ENCODE results near the gene FFAR3.
A peak's percentile ranks its signal among the peaks of the same experiment; 100 is the strongest.

FFAR3 gene

DNA sequence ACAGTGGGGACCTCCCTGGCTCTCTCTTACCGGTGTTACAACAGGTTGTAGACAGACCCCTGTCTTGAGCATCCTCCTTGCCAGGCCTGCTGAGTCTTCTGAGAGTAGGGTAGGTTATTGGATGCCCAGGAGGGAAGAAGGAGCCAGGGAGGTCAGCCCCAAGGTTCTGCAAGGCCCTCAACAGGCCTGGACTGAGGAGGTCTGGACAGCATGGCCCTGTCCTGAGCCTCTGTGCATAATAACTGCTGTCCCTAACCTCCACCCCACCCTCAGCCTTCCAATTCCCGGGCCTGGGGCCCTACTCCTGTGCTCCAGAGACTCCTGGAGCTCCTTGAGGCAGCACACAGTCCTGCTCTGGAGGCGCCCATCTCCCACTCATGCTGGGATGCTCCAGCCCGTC is 28.9 kb upstream of the FFAR3 start:
- no peak for DNase-seq

DNA sequence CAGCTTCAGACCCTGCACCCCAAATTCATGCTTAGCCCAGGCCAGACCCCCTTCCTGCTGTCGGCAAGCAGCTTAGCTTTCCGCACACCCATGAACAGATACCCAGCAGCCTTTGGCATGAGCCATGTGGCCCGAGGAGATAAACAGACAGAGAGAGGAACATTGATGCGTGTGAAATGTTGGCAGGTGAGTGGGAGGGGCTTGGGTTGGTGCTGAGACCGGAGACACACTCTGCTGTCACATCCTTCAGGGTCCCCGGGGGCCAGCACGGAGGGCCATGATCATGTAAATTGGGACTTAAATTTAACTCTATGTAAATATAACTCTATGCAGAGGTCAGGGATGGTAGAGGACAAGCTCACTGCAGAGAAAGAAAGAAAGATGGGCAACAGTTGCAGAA is 27.8 kb upstream of the FFAR3 start:
- DNase-seq = no peak

DNA sequence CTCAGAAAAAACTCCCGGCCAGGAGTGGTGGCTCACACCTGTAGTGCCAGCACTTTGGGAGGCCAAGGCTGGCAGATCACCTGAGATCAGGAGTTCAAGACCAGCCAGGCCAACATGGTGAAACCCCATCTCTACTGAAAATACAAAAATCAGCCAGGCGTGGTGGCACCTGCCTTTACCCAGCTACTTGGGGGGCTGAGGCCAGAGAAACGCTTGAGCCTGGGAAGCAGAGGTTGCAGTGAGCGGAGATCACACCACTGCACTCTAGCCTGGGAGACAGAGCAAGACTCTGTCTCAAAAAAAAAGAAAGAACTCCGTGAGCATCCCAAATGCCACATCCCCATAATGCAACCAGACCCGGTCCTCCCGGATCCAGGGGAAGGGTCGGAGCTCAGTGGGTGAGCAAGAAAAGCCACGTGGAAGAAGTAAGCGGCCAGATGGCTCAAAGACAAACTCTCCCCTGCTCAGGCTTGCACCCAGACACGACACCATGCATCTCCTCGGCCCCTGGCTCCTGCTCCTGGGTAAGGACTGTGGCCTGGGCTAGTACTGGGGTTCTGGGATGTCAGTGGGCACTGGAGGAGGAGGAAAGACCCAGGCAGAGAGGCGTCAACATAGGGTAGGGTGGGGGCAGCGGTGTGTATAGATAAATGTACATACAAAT is 26.6 kb upstream of the FFAR3 start:
- no peak for DNase-seq

DNA sequence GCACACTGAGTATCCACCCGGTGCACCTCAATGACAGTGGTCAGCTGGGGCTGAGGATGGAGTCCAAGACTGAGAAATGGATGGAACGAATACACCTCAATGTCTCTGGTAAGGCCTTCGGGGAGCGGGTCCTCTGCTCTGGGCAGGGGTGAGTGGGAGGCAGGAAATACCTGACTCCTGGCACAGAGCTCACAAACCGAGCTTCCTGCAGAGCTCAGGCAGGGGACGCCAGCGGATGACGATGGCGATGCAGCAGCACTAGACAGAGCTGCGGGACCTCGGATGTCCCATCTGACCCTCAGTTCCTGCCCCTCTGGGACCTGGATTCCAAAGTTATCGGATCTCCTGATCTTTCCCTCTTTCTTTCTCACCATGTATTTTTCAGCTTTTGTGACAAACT is 25.4 kb upstream of the FFAR3 start:
- DNase-seq = no peak

DNA sequence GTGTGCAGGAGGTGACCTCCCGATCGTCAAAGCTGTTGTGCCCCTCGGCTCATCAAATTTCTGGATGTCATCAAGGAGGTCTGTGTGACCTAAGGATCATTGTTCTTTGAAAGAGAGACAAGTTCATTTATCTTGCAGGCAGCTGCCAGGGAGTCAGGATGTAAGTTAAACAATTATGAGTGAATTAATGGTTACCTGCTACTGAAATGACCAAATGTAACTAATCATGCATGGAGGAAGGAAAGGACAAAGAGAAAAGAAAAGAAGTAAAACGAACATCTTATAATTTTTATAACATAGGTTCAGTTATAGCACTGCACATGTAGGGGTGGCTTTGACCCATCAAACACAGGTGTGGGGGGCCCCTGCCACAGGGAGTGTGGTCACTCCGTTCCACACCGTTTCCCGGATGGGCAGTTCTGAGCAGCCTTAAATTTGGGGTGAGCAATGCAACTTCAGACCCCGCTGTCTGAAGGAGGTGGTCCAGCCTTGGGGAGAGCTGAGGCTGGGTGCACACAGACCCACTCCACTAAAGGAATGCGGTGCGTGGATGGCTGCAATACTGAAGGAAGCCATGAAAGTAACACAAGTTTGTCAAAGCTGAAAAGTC is 24.0 kb upstream of the FFAR3 start:
- no peak for DNase-seq

DNA sequence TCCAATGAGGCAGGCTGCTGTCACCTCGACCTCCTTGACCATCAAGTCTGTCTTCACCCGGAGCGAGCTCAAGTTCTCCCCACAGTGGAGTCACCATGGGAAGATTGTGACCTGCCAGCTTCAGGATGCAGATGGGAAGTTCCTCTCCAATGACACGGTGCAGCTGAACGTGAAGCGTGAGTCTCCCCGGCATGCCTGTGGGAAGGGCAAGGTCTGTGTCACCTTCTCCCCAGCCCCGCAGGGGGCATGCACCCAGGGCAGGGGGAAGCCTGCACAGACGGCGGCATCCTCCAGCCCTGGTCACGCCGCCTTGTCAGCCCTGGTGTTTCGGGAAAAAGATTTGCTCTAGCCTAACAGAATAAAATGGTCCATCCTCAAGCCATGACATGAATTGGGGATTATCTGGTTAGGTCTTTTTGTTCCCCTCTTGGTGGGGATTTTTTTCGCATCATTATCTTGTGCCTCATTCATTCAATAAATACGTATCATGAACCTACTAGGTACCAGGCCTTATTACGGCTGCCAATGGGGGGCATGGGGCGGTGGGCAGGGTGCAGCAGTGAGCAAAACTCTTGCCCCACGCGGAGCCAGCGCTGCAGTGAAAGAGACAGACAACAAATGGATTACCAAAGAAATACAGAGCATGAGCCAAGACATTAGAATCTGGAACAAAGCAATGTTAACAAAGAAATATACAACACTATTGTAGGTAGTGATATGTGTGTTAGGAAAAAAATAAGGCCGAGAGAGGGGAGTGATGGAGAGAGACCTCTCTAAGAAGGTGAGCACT is 21.9 kb upstream of the FFAR3 start:
- DNase-seq = no peak

DNA sequence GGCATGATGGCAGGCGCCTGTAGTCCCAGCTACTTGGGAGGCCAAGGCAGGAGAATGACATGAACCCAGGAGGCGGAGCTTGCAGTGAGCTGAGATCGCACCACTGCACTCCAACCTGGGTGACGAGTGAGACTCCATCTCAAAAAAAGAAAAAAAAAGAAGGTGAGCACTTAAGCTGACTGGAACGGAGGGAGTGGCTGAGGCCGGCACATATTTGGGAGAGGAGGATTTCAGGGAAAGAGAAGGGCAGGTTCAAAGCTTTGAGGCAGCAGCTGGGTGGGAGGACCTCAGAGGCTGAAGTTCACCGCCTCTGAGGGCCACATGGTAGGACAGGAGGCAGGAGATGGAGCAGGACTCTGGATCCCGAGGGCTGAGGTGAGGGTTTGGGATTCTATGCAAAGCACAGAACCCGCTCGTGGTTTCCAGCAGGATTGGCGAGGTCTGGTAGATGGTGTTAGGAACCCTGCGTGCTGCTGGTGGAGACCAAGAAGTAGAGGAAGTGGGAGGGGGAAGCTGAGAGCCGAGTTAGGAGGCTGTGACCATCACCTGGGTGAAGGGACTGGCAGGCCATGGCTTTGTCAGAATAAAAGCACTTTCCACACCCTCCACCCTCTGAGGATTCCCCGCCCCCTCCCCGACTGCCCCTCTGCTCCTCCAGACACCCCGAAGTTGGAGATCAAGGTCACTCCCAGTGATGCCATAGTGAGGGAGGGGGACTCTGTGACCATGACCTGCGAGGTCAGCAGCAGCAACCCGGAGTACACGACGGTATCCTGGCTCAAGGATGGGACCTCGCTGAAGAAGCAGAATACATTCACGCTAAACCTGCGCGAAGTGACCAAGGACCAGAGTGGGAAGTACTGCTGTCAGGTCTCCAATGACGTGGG is 20.9 kb upstream of the FFAR3 start:
- no peak for DNase-seq

DNA sequence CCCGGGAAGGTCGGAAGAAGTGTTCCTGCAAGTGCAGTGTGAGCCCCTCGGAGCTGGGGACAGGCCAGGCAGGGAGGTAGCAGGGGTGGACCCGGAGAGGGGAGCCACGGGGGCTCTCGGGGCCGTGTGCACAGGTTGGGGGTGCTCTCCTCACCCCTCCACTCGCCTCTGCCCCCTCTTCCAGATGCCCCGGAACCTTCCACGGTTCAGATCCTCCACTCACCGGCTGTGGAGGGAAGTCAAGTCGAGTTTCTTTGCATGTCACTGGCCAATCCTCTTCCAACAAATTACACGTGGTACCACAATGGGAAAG is 20.3 kb upstream of the FFAR3 start:
- DNase-seq = no peak

DNA sequence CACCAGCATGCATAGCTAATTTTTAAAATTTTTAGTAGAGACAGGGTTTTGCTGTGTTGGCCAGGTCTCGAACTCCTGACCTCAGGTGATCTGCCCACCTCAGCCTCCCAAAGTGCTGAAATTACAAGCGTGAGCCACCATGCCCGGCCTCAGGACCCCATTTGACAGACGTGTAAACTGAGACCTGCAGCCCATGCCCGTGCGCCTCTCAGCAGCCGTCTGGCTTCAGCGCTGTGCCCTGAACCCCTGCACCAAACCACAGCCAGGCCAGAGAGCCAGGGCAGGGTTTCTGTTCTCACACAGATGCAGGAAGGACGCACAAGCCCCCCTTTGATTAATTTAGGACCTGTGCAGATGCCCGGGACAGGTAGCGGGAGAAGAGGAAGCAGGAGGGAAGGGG is 17.8 kb upstream of the FFAR3 start:
- no peak for DNase-seq

DNA sequence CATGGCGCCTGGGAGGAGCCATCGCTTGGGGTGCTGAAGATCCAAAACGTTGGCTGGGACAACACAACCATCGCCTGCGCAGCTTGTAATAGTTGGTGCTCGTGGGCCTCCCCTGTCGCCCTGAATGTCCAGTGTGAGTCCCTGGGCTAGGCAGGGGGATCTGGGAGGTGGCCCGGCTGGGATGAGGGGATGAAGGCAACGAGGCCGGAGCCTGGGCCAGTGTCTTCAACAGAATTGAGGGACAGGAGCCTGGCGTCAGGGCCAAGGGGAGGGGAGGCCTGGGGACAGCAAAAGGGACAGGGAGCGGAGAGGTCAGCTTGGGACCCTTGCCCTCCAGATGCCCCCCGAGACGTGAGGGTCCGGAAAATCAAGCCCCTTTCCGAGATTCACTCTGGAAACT is 17.3 kb upstream of the FFAR3 start:
- DNase-seq = no peak

DNA sequence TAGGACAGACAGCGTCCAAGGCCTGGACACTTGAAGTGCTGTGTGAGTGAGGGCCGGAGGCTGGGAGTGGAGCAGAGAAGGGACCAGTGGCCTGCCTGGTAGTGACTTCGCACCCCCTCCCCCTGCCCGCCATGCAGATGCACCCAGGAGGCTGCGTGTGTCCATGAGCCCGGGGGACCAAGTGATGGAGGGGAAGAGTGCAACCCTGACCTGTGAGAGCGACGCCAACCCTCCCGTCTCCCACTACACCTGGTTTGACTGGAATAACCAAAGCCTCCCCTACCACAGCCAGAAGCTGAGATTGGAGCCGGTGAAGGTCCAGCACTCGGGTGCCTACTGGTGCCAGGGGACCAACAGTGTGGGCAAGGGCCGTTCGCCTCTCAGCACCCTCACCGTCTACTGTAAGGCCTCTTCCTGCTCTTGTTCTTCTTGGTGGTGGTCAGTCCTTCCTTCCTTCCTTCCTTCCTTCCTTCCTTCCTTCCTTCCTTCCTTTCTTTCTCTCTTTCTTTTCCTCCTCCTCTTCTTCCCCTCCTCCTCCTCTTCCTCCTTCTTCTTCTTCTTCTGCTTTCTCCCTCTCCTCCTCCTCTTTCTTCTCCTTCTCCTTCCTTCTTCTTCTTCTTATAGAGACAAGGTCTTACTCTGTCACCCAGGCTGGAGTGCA is 16.6 kb upstream of the FFAR3 start:
- no peak for DNase-seq

DNA sequence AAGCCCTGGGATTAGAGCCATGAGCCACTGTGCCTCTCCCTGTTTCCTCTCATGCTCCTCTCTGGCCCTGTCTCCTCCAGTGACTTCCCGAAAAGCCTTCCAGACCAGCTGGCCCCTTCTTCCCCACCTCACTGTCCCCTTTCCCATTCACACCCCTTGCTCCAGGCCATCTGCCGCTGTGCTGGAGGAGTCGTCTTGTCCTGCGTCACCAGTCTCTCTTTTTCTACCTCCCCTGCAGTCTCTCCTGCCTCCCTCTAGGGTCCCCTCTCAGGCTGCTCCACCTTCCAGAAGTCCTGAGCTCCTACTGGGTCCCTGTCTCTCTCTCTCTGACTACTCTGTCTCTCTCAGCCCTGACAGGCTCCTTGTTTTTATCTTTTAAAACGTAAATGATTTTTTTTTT is 15.8 kb upstream of the FFAR3 start:
- no peak for DNase-seq

DNA sequence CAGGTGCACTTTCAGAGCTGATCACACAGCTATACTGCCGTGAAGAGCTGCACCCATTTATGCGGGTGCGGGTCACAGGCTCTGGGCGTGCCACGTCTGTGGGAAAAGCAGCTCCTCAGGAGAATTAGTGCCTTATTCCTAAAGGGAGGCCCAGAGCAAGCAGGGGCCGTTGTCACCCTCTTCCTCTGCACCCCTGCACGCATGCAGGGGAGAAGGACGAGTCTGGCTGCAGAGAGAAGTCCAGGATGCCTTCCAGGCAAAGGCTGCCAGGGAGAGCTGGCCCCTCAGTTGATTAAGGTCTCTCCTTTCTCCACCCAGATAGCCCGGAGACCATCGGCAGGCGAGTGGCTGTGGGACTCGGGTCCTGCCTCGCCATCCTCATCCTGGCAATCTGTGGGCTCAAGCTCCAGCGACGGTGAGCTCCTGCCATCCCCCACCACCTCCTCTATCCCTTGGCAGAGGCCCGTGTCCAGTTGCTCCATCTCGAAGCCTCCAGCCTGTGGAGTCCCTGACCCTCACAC is 13.7 kb upstream of the FFAR3 start:
- DNase-seq = no peak

DNA sequence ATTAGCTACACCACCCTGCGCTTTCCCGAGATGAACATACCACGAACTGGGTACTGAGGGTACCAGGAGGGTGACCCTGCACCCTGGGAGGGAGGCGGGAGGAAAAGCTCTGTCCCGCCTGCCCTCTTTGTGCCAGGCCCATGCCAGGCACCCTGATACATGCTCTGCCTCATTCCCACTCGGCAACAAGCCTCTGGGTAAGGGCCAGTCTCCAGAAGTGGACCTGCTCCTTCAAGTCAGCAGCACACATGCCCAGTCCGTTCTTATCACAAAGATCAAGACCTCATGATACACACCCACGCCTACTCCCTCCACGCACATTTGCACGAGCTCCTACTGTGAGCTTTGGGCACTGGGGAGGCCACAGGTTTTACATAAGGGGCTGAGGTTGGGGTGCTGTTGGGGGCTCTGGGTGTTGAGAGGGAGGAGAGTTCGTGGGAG is 12.6 kb upstream of the FFAR3 start:
- no peak for DNase-seq

DNA sequence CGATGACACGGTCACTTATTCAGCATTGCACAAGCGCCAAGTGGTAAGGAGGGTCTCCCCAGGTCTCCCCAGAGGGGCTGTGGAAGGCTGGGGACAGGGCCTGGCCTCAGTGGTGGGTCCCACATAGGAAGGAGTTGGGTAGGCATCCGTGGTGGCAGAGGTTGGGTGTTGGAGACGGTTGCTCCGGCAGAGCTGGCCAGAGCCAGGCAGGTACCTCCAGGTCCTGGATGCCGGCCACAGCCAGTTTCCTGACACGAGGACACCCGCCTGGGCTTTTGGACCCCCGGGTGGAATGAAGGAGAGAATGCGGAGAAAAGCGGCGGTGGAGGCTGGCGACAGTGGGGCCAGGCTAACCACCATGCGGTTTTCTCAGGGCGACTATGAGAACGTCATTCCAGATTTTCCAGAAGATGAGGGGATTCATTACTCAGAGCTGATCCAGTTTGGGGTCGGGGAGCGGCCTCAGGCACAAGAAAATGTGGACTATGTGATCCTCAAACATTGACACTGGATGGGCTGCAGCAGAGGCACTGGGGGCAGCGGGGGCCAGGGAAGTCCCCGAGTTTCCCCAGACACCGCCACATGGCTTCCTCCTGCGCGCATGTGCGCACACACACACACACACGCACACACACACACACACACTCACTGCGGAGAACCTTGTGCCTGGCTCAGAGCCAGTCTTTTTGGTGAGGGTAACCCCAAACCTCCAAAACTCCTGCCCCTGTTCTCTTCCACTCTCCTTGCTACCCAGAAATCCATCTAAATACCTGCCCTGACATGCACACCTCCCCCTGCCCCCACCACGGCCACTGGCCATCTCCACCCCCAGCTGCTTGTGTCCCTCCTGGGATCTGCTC is 11.8 kb upstream of the FFAR3 start:
- no peak for DNase-seq

DNA sequence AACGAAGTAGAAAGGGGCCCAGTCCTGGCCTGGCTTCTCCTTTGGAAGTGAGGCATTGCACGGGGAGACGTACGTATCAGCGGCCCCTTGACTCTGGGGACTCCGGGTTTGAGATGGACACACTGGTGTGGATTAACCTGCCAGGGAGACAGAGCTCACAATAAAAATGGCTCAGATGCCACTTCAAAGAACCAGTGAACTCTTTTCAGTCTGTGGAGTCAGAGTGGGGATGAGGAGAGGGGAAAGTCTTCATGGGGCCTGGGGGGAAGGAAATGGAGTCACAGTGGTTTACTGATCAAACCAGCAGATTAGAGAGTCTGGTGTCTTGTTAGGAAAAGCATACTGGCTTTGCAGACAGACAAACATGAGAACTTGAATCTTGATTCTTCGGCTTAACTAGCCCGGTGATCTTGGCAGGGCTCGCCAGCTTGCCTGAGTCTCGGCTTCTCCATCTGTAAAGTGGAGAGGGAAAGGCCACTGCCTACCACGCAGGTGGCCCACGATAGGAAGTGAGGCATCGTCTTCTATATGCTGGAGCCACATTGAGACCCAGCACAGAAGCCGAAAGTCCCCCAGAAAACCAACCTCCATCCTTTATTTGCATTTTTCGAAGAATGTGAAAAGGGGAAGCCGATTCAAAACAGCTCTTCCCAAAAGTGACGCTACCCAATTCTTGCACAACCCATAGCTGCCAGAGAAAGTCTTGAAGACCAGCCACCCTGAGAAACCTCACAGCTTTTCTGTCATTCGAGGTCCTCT is 10.9 kb upstream of the FFAR3 start, which contains the start of gene FFAR1:
Gene FFAR1 (plus strand): TSS at position 732 of the 759 bp plus-strand sequence. CDS start 3,650 bp downstream, outside the sequence.
- DNase-seq = peak in 1 of 56 donors; percentile 26

DNA sequence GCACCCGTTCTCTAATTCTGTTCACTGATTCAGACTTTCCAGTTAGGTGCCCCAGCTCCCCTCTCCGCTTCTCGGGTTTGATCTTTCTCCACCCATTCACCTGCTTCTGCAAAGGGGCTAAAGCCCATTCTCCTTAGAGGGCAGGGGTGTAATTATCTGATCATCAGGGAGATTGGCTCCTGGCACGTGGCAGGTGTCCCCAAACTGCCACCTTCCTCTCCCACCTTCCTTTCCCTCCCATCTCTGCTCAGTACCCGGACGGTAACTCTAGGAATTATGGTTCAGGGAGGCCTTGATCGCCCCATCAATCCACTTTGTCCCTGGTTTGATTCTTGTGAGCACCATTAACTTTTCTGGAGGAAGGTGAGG is 10.3 kb upstream of the FFAR3 start:
- DNase-seq = no peak

DNA sequence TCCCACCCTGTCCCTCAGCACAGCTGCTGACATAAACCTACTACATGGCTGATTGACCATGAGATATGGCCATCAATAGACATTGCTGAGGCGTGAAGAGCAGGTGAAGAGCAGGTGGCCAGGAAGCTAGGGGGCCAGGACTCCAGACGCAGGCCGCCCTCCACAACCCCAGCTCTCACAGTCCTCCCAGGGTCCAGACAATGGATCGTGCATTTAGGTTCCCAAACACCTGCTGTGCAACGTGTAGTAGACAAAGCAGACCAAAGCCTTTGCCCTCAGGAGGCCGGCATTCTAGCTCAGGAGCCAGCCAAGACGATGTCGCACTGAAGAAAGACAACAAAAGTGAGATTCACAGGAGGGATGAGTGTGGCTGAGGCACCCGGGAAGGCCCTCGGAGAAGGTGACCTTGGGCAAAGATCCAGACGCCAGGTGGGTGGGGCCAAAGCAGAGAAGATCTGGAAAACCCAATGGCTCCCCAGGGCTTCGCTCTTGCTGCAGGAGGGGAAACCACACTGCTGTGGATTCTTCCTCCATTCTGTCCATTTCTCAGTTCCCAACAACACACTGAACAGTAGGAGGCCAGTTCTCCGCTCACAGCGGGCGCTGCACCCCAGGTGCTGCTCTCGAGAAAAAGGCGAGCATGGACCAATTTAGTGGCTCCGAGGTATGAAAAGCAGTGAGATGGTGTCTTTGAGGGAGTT is 9.2 kb upstream of the FFAR3 start:
- no peak for DNase-seq

Data from amygdala (tissue), 56 donors.